IMR-90 (cell line): Measurements from ENCODE around the gene ITPK1. TPM values are rescaled to one million over a fixed set of nuclear protein-coding genes. Genes with fewer than 3 reads are reported as not detected.

Experiments used
- ATAC-seq: fragments of 200-7000 bp; cut with Tn5 transposase; 2 replicates; pipeline ENCODE4 v1.9.1; 2020; ENCODE audit warnings: low read depth, mild to moderate bottlenecking, moderate library complexity
- BruUV-seq: library from RNA; stranded (reverse); fragments of 400-500 nt; replicated peaks from 2 replicates; lab custom pipeline; 2021; lab: Mats Ljungman, UMichigan
- CTCF ChIA-PET: fragments of 300-600 bp; formaldehyde crosslinking; extraction: SDS; loops from one replicate; lab custom pipeline; 2021; ENCODE audit warnings: antibody characterized with exemption; lab: Yijun Ruan, JAX
- POLR2A ChIA-PET: fragments of 300-600 bp; sonication (Branson Sonifier 250); formaldehyde crosslinking; loops from one replicate; lab custom pipeline; 2022; ENCODE audit warnings: antibody characterized with exemption; ENCODE audit not compliant: unreplicated experiment; lab: Charles Lee
- DNase-seq: peaks from one replicate; pipeline ENCODE4 v3.0.0; 2013
- H2AFZ ChIP-seq: replicated peaks from 2 replicates; pipeline ENCODE3; 2013; ENCODE audit warnings: low read length, mild to moderate bottlenecking; ENCODE audit not compliant: poor library complexity
- H2AK5ac ChIP-seq: 2 replicates; pipeline ENCODE4 v1.6.1; 2013; ENCODE audit warnings: low read depth, low read length, inconsistent platforms
- H2AK9ac ChIP-seq: replicated peaks from 2 replicates; pipeline ENCODE3; 2013; ENCODE audit warnings: mild to moderate bottlenecking, low read depth, low read length, moderate library complexity; ENCODE audit not compliant: poor library complexity
- H2BK120ac ChIP-seq: 2 replicates; pipeline ENCODE4 v1.6.1; 2013; ENCODE audit warnings: low read depth, low read length, inconsistent platforms
- H2BK15ac ChIP-seq: 3 replicates; pipeline ENCODE4 v1.6.1; 2013; ENCODE audit warnings: low read depth, low read length, inconsistent platforms
- H2BK20ac ChIP-seq: 2 replicates; pipeline ENCODE4 v1.6.1; 2013; ENCODE audit warnings: low read depth, mild to moderate bottlenecking, inconsistent platforms, low read length, moderate library complexity
- H2BK5ac ChIP-seq: 2 replicates; pipeline ENCODE4 v1.6.1; 2013; ENCODE audit warnings: mild to moderate bottlenecking, low read depth, low read length, inconsistent platforms; ENCODE audit not compliant: poor library complexity, severe bottlenecking
- H3K14ac ChIP-seq: replicated peaks from 2 replicates; pipeline ENCODE4 v1.6.1; 2013; ENCODE audit warnings: low read depth, low read length, inconsistent platforms
- H3K18ac ChIP-seq: 2 replicates; pipeline ENCODE4 v1.6.1; 2013; ENCODE audit warnings: low read depth, low read length, control low read depth
- H3K23ac ChIP-seq: 2 replicates; pipeline ENCODE4 v1.6.1; 2013; ENCODE audit warnings: low read depth, low read length, inconsistent platforms
- H3K27ac ChIP-seq: 2 replicates; pipeline ENCODE4 v1.5.1; 2013; ENCODE audit warnings: mild to moderate bottlenecking, control low read depth, low read length; ENCODE audit not compliant: insufficient read depth
- H3K27me3 ChIP-seq: 2 replicates; pipeline ENCODE4 v1.6.1; 2013; ENCODE audit warnings: low read length; ENCODE audit not compliant: control insufficient read depth, insufficient read depth
- H3K36me3 ChIP-seq: 2 replicates; pipeline ENCODE4 v1.6.1; 2013; ENCODE audit warnings: low read length, mixed read lengths; ENCODE audit not compliant: control insufficient read depth, insufficient read depth
- H3K4ac ChIP-seq: 2 replicates; pipeline ENCODE4 v1.6.1; 2013; ENCODE audit warnings: low read depth, low read length, inconsistent platforms
- H3K4me1 ChIP-seq: 2 replicates; pipeline ENCODE4 v1.6.1; 2013; ENCODE audit warnings: low read length, mixed read lengths; ENCODE audit not compliant: control insufficient read depth, insufficient read depth
- H3K4me2 ChIP-seq: 2 replicates; pipeline ENCODE4 v1.6.1; 2013; ENCODE audit warnings: low read depth, mild to moderate bottlenecking, control low read depth, low read length, moderate library complexity
- H3K4me3 ChIP-seq: 2 replicates; pipeline ENCODE4 v1.5.1; 2013; ENCODE audit warnings: low read depth, mild to moderate bottlenecking, control low read depth, low read length, moderate library complexity; ENCODE audit not compliant: insufficient read depth
- H3K56ac ChIP-seq: 2 replicates; pipeline ENCODE4 v1.6.1; 2013; ENCODE audit warnings: low read length, inconsistent platforms; ENCODE audit not compliant: insufficient read depth; ENCODE audit errors: extremely low read depth
- H3K79me1 ChIP-seq, 2 experiments: 2 replicates each; pipeline ENCODE4 v1.6.1; 2013; ENCODE audit warnings: low read length in 2 of 2, inconsistent platforms in 1 of 2, low read depth in 1 of 2
- H3K9ac ChIP-seq: 2 replicates; pipeline ENCODE4 v1.6.1; 2013; ENCODE audit warnings: low read depth, low read length, control low read depth
- H3K9me1 ChIP-seq: 2 replicates; pipeline ENCODE4 v1.6.1; 2013; ENCODE audit warnings: low read length, inconsistent platforms; ENCODE audit not compliant: insufficient read depth
- H3K9me3 ChIP-seq: 2 replicates; pipeline ENCODE4 v1.6.1; 2013; ENCODE audit warnings: low read length; ENCODE audit not compliant: control insufficient read depth, insufficient read depth
- H4K20me1 ChIP-seq: 2 replicates; pipeline ENCODE4 v1.6.1; 2013; ENCODE audit warnings: low read length, inconsistent platforms; ENCODE audit not compliant: insufficient read depth
- H4K5ac ChIP-seq: 2 replicates; pipeline ENCODE4 v1.6.1; 2013; ENCODE audit warnings: mild to moderate bottlenecking, low read depth, low read length, control low read depth
- H4K8ac ChIP-seq, 2 experiments: 2 replicates each; pipeline ENCODE4 v1.6.1; 2013; ENCODE audit warnings: low read depth in 2 of 2, low read length in 2 of 2, control low read depth in 1 of 2, inconsistent platforms in 1 of 2
- H4K91ac ChIP-seq: 2 replicates; pipeline ENCODE4 v1.6.1; 2013; ENCODE audit warnings: low read depth, low read length, inconsistent platforms; ENCODE audit not compliant: insufficient read depth
- RAD21 ChIP-seq: IDR thresholded peaks from 2 replicates; pipeline ENCODE4 v1.6.1; 2012; ENCODE audit warnings: low read length, improper control_type of control experiment
- RCOR1 ChIP-seq: IDR thresholded peaks from 2 replicates; pipeline ENCODE4 v1.6.1; 2012; ENCODE audit warnings: mild to moderate bottlenecking, low read length, improper control_type of control experiment; ENCODE audit not compliant: insufficient replicate concordance
- RFX5 ChIP-seq: IDR thresholded peaks from 2 replicates; pipeline ENCODE4 v1.8.0; 2012; ENCODE audit warnings: low read depth, mild to moderate bottlenecking, low read length, moderate library complexity
- WGBS, 2 experiments: methylation state at CpG; one replicate each; pipeline versions ENCODE4 v1.1.5 to v1.1.7; 2013; ENCODE audit warnings: missing lambda C conversion rate in 2 of 2; ENCODE audit not compliant: insufficient read length in 1 of 2; ENCODE audit errors: extremely low coverage in 2 of 2; 5-methylcytosine and 5-hydroxymethylcytosine counted together
- dilution Hi-C: fragments of 300-500 bp; cut with HindIII; formaldehyde crosslinking; loops from one replicate; pipeline ENCODE4 v1.14.3; 2018; ENCODE audit warnings: low sequenced_read_pairs; ENCODE audit not compliant: unreplicated experiment
- in situ Hi-C: fragments of 300-500 bp; cut with MboI; formaldehyde crosslinking; loops from 3 replicates; pipeline ENCODE4 v1.14.3; 2019; ENCODE audit warnings: low sequenced_read_pairs, inconsistent platforms, mixed read lengths
- intact Hi-C: fragments of 100-400 bp; cut with micrococcal nuclease; formaldehyde crosslinking; loops from 2 replicates; pipeline ENCODE4 v1.10.0; 2022
- polyA plus RNA-seq, 3 experiments: library from polyadenylated mRNA; depleted of rRNA; stranded (reverse); fragments of >200 nt; gene quantifications; 2 replicates each; pipeline ENCODE4 v1.2.3, GENCODE V29; 2012; ENCODE audit warnings: low replicate concordance in 1 of 3
- total RNA-seq: library from RNA; depleted of rRNA; stranded (reverse); fragments of >200 nt; gene quantifications from 2 replicates; pipeline ENCODE4 v1.2.3, GENCODE V29; 2012

The ITPK1 gene
- total and polyA plus RNA-seq, 2 of the 4 experiments (the other 2 are of a cell fraction), result 21.7 to 26.9 TPM

GRCh38 chr14:93016275-93016845, 99.4 kb downstream of the ITPK1 start:
- in situ Hi-C loops, result no loop called here
- dilution Hi-C loops, result no loop called here
- ATAC-seq, result no peak
- no peak overlapping the region for H3K4me3 ChIP-seq
- no peak overlapping the region for H3K4ac ChIP-seq
- DNase-seq, result no peak
- H3K9me1 ChIP-seq, result no peaks in the 10 kb centered on the region
- WGBS, 2 experiments, result 92% methylated on average over 9 of the region's 18 CpGs; no CpG with 5 or more reads in 1 of the 2 experiments
- H3K56ac ChIP-seq, result no peak overlapping the region
- no TSS peak for BruUV-seq
- H2AFZ ChIP-seq, result no peak overlapping the region
- H3K36me3 ChIP-seq, result no peaks in the 10 kb centered on the region
- no peak overlapping the region for H4K5ac ChIP-seq
- no peak overlapping the region for H2AK9ac ChIP-seq
- no peak overlapping the region for H3K9ac ChIP-seq
- TF ChIP-seq RCOR1, result no peak
- TF ChIP-seq RFX5, result no peak
- TF ChIP-seq RAD21, result no peak
- no peak overlapping the region for H4K91ac ChIP-seq
- H3K27ac ChIP-seq, result no peak overlapping the region
- H2BK20ac ChIP-seq, result no peak overlapping the region
- H2BK5ac ChIP-seq, result no peak overlapping the region
- H2BK15ac ChIP-seq, result no peak overlapping the region
- H3K9me3 ChIP-seq, result no peaks in the 10 kb centered on the region
- no peak overlapping the region for H2AK5ac ChIP-seq
- H3K4me2 ChIP-seq, result no peak overlapping the region
- no peak overlapping the region for H3K18ac ChIP-seq
- no peak overlapping the region for H3K14ac ChIP-seq
- H2BK120ac ChIP-seq, result no peak overlapping the region
- no peaks in the 10 kb centered on the region for H3K27me3 ChIP-seq
- no peaks in the 10 kb centered on the region; the same call in none of the 2 replicates for H4K20me1 ChIP-seq
- ChIA-PET CTCF (no interaction called here), POLR2A (no interaction called here)
- intact Hi-C loops, result no loop called here
- H3K23ac ChIP-seq, result no peak overlapping the region
- H4K8ac ChIP-seq, result no peak overlapping the region
- H3K79me1 ChIP-seq, result no peaks in the 10 kb centered on the region
- no peaks in the 10 kb centered on the region for H3K4me1 ChIP-seq
